HepG2 (cell line): ENCODE measurements around the gene SALL4. TPM values are rescaled to one million over a fixed set of nuclear protein-coding genes. Genes with fewer than 3 reads are reported as not detected.

Experiments used
- ARNT ChIP-seq: fragments of 450-650 bp; IDR thresholded peaks from 2 replicates; pipeline ENCODE4 v1.6.1; 2017
- CBX1 ChIP-seq: IDR thresholded peaks from one replicate; pipeline ENCODE4 v1.6.1; 2016; ENCODE audit warnings: antibody characterized with exemption, low read depth
- CBX5 ChIP-seq: sonication (generic); formaldehyde crosslinking; IDR thresholded peaks from 2 replicates; pipeline ENCODE4 v1.4.0; 2020; ENCODE audit warnings: missing genetic modification reagents, borderline replicate concordance
- ELF3 ChIP-seq: IDR thresholded peaks from 2 replicates; pipeline ENCODE4 v1.6.1; 2016; ENCODE audit warnings: missing genetic modification reagents, missing compliant biosample characterization
- ETV6 ChIP-seq: sonication (generic); formaldehyde crosslinking; conservative IDR thresholded peaks from 2 replicates; pipeline ENCODE4 v1.4.0; 2020; ENCODE audit warnings: missing genetic modification reagents
- FOXJ3 ChIP-seq: sonication (generic); formaldehyde crosslinking; IDR thresholded peaks from 2 replicates; pipeline ENCODE4 v1.4.0; 2020; ENCODE audit warnings: missing genetic modification reagents, mild to moderate bottlenecking, borderline replicate concordance
- ISX ChIP-seq: sonication (generic); formaldehyde crosslinking; conservative IDR thresholded peaks from 2 replicates; pipeline ENCODE4 v1.5.0; 2020; ENCODE audit warnings: missing genetic modification reagents
- MNT ChIP-seq: fragments of 450-650 bp; IDR thresholded peaks from 2 replicates; pipeline ENCODE4 v1.6.1; 2016
- PHB2 ChIP-seq: fragments of 450-650 bp; IDR thresholded peaks from 2 replicates; pipeline ENCODE4 v1.6.1; 2018; ENCODE audit not compliant: partially characterized antibody
- PHF5A ChIP-seq: IDR thresholded peaks from one replicate; pipeline ENCODE4 v1.6.1; 2018; ENCODE audit warnings: low read depth, missing genetic modification reagents; ENCODE audit not compliant: unreplicated experiment
- RNF2 ChIP-seq: fragments of 450-650 bp; conservative IDR thresholded peaks from 2 replicates; pipeline ENCODE4 v1.6.1; 2016; ENCODE audit warnings: low read depth
- THAP11 ChIP-seq: IDR thresholded peaks from 2 replicates; pipeline ENCODE4 v1.6.1; 2016; ENCODE audit warnings: missing biosample characterization, missing genetic modification reagents
- ZBTB42 ChIP-seq: sonication (generic); formaldehyde crosslinking; IDR thresholded peaks from 2 replicates; pipeline ENCODE4 v1.5.0; 2020; ENCODE audit warnings: mild to moderate bottlenecking, missing genetic modification reagents
- ZFP1 ChIP-seq: IDR thresholded peaks from 2 replicates; pipeline ENCODE4 v1.6.1; 2016
- ZKSCAN1 ChIP-seq: fragments of 150-350 bp; IDR thresholded peaks from 2 replicates; pipeline ENCODE4 v1.6.1; 2014; ENCODE audit warnings: low read length
- ZNF180 ChIP-seq: sonication (generic); formaldehyde crosslinking; IDR thresholded peaks from 2 replicates; pipeline ENCODE4 v1.4.0; 2020; ENCODE audit warnings: low read depth, missing genetic modification reagents, borderline replicate concordance
- ZNF333 ChIP-seq: sonication (generic); formaldehyde crosslinking; IDR thresholded peaks from 2 replicates; pipeline ENCODE4 v1.4.0; 2020; ENCODE audit warnings: mild to moderate bottlenecking, missing genetic modification reagents, borderline replicate concordance
- ZNF766 ChIP-seq: sonication (generic); formaldehyde crosslinking; IDR thresholded peaks from 2 replicates; pipeline ENCODE4 v1.5.0; 2020; ENCODE audit warnings: missing genetic modification reagents, borderline replicate concordance
- polyA plus RNA-seq, 8 experiments: library from polyadenylated mRNA; depleted of rRNA in 3 of 8; stranded (reverse) in 7 of 8; unstranded in 1 of 8; fragments of >200 nt; fragmentation: Illumina TruSeq in 4 of 8; extraction: Trizol in 4 of 8; gene quantifications; 2 replicates each; pipeline versions ENCODE4 v1.2.1 to v1.2.3, GENCODE V29; 2011 to 2016; ENCODE audit warnings: low read depth in 4 of 8, missing spikeins in 1 of 8, mixed read lengths in 1 of 8; ENCODE audit not compliant: insufficient read depth in 1 of 8
- total RNA-seq, 5 experiments: library from RNA; depleted of rRNA; stranded (reverse); fragments of >200 nt; fragmentation: Illumina TruSeq; extraction: Trizol; gene quantifications; 2 replicates each; pipeline ENCODE4 v1.2.3, GENCODE V29; 2016; ENCODE audit warnings: low read depth in 1 of 5
- TF ChIP-seq, protein P1 (sequence below): IDR thresholded peaks from 2 replicates; pipeline ENCODE4 v1.6.1; 2016; ENCODE audit warnings: missing biosample characterization, missing genetic modification reagents, low read depth
- TF ChIP-seq, protein P2 (sequence below): IDR thresholded peaks from 2 replicates; pipeline ENCODE4 v1.6.1; 2016; ENCODE audit warnings: low read depth, missing genetic modification reagents, missing compliant biosample characterization
- TF ChIP-seq, protein P3 (sequence below): conservative IDR thresholded peaks from 2 replicates; pipeline ENCODE4 v1.6.1; 2018; ENCODE audit warnings: missing genetic modification reagents

Gene SALL4
- total and polyA plus RNA-seq, 2 of the 13 experiments (the other 11 are each of a cell fraction or from before 2014, with no cell fraction given) = 0.33 to 1.8 TPM

- TF ChIP-seq, protein P1, sequence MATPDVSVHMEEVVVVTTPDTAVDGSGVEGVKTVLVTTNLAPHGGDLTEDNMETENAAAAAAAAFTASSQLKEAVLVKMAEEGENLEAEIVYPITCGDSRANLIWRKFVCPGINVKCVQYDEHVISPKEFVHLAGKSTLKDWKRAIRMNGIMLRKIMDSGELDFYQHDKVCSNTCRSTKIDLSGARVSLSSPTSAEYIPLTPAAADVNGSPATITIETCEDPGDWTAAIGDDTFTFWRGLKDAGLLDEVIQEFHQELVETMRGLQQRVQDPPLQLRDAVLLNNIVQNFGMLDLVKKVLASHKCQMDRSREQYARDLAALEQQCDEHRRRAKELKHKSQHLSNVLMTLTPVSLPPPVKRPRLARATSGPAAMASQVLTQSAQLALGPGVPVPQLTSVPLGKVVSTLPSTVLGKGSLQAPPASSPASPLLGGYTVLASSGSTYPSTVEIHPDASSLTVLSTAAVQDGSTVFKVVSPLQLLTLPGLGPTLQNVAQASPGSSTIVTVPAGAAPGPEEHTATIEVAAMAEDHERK (CRISPR knock-in tag) = no peak
- TF ChIP-seq THAP11 (CRISPR knock-in tag) (no peak), ZNF766 (CRISPR knock-in tag) (0 out of 2 replicates have a peak, but pooled peaks have one; percentile 47), RNF2 (0 out of 2 replicates have a peak, but pooled peaks have one; percentile 26), ISX (CRISPR knock-in tag) (peak; percentile 88; the same call in 1 of the 2 replicates), ELF3 (CRISPR knock-in tag) (peak; percentile 81), ARNT (no peak), ZKSCAN1 (no peak), CBX5 (CRISPR knock-in tag) (no peak), ETV6 (CRISPR knock-in tag) (no peak), FOXJ3 (CRISPR knock-in tag) (0 out of 2 replicates have a peak, but pooled peaks have one; percentile 26), ZNF180 (CRISPR knock-in tag) (0 out of 2 replicates have a peak, but pooled peaks have one; percentile 36), PHF5A (CRISPR knock-in tag) (no peak), MNT (no peak), ZNF333 (CRISPR knock-in tag) (no peak), CBX1 (peak; percentile 71), ZFP1 (CRISPR knock-in tag) (no peak), ZBTB42 (CRISPR knock-in tag) (0 out of 2 replicates have a peak, but pooled peaks have one; percentile 41), PHB2 (no peak)
- TF ChIP-seq, protein P2, sequence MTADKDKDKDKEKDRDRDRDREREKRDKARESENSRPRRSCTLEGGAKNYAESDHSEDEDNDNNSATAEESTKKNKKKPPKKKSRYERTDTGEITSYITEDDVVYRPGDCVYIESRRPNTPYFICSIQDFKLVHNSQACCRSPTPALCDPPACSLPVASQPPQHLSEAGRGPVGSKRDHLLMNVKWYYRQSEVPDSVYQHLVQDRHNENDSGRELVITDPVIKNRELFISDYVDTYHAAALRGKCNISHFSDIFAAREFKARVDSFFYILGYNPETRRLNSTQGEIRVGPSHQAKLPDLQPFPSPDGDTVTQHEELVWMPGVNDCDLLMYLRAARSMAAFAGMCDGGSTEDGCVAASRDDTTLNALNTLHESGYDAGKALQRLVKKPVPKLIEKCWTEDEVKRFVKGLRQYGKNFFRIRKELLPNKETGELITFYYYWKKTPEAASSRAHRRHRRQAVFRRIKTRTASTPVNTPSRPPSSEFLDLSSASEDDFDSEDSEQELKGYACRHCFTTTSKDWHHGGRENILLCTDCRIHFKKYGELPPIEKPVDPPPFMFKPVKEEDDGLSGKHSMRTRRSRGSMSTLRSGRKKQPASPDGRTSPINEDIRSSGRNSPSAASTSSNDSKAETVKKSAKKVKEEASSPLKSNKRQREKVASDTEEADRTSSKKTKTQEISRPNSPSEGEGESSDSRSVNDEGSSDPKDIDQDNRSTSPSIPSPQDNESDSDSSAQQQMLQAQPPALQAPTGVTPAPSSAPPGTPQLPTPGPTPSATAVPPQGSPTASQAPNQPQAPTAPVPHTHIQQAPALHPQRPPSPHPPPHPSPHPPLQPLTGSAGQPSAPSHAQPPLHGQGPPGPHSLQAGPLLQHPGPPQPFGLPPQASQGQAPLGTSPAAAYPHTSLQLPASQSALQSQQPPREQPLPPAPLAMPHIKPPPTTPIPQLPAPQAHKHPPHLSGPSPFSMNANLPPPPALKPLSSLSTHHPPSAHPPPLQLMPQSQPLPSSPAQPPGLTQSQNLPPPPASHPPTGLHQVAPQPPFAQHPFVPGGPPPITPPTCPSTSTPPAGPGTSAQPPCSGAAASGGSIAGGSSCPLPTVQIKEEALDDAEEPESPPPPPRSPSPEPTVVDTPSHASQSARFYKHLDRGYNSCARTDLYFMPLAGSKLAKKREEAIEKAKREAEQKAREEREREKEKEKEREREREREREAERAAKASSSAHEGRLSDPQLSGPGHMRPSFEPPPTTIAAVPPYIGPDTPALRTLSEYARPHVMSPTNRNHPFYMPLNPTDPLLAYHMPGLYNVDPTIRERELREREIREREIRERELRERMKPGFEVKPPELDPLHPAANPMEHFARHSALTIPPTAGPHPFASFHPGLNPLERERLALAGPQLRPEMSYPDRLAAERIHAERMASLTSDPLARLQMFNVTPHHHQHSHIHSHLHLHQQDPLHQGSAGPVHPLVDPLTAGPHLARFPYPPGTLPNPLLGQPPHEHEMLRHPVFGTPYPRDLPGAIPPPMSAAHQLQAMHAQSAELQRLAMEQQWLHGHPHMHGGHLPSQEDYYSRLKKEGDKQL (CRISPR knock-in tag) = no peak; the same call in 1 of the 2 replicates
- TF ChIP-seq, protein P3, sequence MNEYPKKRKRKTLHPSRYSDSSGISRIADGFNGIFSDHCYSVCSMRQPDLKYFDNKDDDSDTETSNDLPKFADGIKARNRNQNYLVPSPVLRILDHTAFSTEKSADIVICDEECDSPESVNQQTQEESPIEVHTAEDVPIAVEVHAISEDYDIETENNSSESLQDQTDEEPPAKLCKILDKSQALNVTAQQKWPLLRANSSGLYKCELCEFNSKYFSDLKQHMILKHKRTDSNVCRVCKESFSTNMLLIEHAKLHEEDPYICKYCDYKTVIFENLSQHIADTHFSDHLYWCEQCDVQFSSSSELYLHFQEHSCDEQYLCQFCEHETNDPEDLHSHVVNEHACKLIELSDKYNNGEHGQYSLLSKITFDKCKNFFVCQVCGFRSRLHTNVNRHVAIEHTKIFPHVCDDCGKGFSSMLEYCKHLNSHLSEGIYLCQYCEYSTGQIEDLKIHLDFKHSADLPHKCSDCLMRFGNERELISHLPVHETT (CRISPR knock-in tag) = no peak; the same call in 1 of the 2 replicates
Observed at GRCh38 chr20:51766994-51767866, 35.1 kb downstream of the SALL4 start (continued).
